ENCODE measurements around the gene CFAP45.

Gene CFAP45

GRCh38 chr1:159936273-159936904 lies 36.4 kb upstream of the CFAP45 start:
- DNase-seq (ENCODE audit: low read depth) = no peak

GRCh38 chr1:159935719-159936272 lies 35.8 kb upstream of the CFAP45 start:
- DNase-seq (ENCODE audit: low read depth) = no peak

- no peak for DNase-seq (ENCODE audit: low read depth)
Measured at GRCh38 chr1:159935305-159935704, 35.3 kb upstream of the CFAP45 start.

- DNase-seq (ENCODE audit: low read depth) = no peak
Measured at GRCh38 chr1:159934136-159935039, 34.4 kb upstream of the CFAP45 start.

GRCh38 chr1:159933347-159933746 lies 33.4 kb upstream of the CFAP45 start:
- no peak for DNase-seq (ENCODE audit: low read depth)

- no peak for DNase-seq (ENCODE audit: low read depth)
Measured at GRCh38 chr1:159932296-159933285, 32.6 kb upstream of the CFAP45 start.

GRCh38 chr1:159931795-159932173 lies 31.8 kb upstream of the CFAP45 start:
- no peak for DNase-seq (ENCODE audit: low read depth)

GRCh38 chr1:159931101-159931794 lies 31.3 kb upstream of the CFAP45 start:
- DNase-seq (ENCODE audit: low read depth) = no peak

GRCh38 chr1:159930634-159931033 lies 30.7 kb upstream of the CFAP45 start:
- DNase-seq (ENCODE audit: low read depth) = no peak

- no peak for DNase-seq (ENCODE audit: low read depth)
Measured at GRCh38 chr1:159930216-159930615, 30.3 kb upstream of the CFAP45 start.

GRCh38 chr1:159929155-159930051 lies 29.4 kb upstream of the CFAP45 start:
- DNase-seq (ENCODE audit: low read depth) = no peak

GRCh38 chr1:159928491-159929050 lies 28.6 kb upstream of the CFAP45 start:
- no peak for DNase-seq (ENCODE audit: low read depth)

- no peak for DNase-seq (ENCODE audit: low read depth)
Measured at GRCh38 chr1:159927849-159928431, 28.0 kb upstream of the CFAP45 start.

- no peak for DNase-seq (ENCODE audit: low read depth)
Measured at GRCh38 chr1:159927211-159927848, 27.4 kb upstream of the CFAP45 start.

GRCh38 chr1:159925719-159926078 lies 25.7 kb upstream of the CFAP45 start:
- DNase-seq (ENCODE audit: low read depth) = no peak

- DNase-seq (ENCODE audit: low read depth) = peak; percentile 87
Measured at GRCh38 chr1:159924791-159925718, 25.1 kb upstream of the CFAP45 start, which contains the start of gene TAGLN2. Gene TAGLN2 (minus strand): TSS chr1:159925507. CDS start chr1:159920509, 4,998 bp downstream.

GRCh38 chr1:159924025-159924790 lies 24.2 kb upstream of the CFAP45 start:
- peak; percentile 87 for DNase-seq (ENCODE audit: low read depth)
